GM21717 (cell line): Measurements from ENCODE around the gene NMD3.

ENCODE experiments used
- ATAC-seq: cut with Tn5 transposase; IDR thresholded peaks from one replicate; pipeline ENCODE4 v1.9.1; 2021; ENCODE audit warnings: mild to moderate bottlenecking, moderate library complexity; ENCODE audit not compliant: unreplicated experiment

NMD3 gene

DNA sequence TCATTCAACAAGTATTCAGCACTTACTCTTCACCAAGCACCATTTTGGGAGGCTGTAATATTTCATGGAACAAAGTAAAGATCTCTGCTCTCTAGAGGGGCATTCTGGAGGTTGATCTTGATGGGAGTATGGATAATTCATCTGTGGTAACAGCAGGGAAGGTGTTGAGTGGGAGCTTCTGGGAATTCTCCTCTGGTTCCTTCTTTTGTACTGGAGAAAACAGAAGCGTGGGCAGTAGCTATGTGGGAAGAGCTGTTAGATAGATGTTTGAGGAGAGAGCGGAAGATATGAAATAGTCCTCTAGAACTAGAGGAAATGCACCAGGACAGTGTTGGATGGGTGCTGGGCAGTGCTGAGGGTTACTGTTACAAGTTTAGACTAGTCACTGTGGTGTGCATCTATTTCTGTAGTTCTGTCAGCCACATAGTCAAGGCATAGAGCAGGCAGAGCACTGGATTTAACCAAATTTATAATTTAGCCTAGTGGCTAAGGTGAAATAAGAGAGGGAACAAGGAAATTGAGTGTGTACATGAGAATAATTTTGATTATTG is 9.6 kb downstream of the NMD3 start:
- no peak for ATAC-seq

DNA sequence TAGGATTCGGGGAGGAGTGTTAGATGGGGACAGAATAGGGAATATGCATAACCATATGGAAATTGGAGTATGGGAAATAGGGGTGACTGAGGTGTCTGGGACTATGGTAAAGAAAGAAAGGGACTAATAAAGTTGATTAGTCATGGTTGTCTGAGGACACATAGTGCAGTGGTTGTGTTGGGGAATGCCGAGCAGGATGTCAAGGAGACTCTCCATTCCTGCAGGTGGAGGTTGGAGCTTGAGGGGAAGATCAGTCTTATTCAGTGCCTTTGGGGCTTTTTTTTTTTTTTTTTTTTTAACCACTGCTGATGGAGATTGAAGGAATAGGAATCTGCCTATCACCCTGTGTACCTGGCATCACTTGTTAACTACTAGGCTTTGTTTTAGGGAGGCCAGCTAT is 10.8 kb downstream of the NMD3 start:
- no peak for ATAC-seq

DNA sequence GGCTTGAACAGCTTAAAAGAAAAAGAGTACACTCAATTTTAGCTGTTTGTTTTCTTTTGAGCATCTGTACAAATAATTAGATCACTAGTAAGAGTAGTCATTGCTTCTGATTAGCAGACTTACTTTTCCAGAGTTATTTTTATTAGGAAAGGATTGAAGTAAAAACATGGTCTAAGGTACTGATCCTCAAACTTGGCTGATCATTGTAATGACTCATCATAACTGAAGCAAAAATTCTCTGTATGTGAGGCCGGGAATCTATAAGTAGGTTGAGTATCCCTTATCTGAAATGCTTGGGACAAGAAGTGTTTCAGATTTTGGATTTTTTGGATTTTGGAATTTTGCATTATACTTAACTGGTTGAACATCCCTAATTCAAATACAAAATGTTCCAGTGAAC is 12.4 kb downstream of the NMD3 start:
- no peak for ATAC-seq

DNA sequence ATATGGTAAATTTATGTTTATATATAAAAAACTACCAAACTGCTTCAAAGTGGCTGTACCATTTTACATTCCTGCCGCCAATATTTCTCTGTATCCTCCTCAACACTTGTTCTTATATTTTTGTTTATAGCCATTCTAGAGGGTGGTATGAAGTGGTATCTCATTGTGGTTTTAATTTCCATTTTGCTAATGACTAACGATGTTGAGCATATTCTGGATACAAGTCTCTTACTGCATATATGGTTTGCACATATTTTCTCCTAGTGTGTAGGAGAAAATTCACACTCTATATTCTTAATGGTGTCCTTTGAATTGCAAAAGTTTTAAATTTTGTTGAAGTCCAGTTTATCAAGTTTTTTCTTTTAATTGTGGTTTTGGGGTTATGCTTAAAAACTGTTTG is 15.1 kb downstream of the NMD3 start:
- ATAC-seq: no peak

DNA sequence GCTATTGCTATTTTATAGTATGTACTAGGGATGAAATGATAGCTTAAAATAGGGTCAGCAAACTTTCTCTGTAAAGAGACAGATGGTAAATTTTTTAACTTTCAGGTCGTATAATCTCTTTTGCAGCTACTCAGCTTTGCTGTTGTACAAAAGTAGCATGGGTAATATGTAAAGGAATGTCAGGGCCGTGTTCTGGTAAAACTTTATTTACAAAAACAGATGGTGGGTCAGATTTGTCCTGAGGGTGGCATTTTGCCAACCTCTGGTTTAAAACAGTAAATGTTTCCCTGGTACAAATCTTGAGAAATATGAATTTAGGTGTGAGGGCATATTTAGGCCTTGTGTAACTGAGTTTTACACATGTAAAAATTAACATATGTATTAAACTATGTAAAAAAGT is 18.6 kb downstream of the NMD3 start:
- no peak for ATAC-seq

DNA sequence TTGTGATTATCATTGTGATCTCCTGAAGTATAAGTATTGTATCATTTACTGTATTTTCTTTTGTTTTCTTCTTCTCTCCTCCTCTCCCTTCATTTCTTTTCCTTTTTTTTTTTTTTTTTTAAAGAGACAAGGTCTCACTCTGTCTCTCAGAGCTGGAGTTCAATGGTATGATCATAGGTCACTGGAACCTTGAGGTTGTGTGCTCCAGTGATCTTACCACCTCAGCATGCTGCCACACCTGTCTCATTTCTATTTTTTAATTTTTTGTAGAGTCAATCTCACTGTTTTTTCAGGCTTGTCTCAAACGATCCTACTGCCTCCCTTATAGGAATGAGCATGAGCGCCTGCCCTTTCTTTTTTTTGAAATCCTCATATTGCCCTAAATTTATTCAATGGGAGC is 23.4 kb downstream of the NMD3 start:
- ATAC-seq: no peak

DNA sequence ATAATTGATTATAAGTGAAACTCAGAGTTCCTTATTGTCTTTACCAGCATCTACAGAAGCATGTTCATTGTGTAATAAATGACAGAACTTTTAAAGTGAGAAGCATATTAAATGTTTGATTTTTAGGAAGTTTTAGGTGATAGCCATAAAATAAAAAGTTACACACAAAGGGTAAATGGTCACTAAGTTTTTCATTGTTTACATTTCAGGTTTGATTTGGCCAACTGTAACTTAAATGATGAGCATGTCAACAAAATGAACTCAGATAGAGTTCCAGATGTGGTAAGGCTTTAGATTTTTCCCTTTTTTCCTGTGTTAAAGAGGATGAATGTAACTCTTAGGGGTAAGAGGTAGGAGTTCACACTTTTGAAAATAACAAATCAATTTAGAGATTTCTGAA is 25.9 kb downstream of the NMD3 start:
- no peak for ATAC-seq

DNA sequence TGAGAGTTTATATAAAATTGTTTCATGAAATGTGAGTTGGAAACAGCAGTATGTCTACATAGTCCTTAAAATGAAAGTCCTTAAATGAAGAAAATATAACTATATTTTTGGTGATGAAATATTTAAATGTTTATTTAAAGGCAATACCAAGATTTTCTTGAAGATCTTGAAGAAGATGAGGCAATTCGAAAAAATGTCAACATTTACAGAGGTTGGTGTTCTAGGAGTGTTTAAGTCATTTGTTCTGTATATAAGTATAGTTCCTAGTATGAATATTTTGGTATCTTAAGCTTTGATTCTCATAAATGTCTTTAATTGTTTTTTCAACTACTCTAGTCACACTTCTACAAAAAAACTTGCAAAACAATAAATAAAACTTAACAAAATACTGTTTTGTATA is 29.0 kb downstream of the NMD3 start:
- no peak for ATAC-seq

DNA sequence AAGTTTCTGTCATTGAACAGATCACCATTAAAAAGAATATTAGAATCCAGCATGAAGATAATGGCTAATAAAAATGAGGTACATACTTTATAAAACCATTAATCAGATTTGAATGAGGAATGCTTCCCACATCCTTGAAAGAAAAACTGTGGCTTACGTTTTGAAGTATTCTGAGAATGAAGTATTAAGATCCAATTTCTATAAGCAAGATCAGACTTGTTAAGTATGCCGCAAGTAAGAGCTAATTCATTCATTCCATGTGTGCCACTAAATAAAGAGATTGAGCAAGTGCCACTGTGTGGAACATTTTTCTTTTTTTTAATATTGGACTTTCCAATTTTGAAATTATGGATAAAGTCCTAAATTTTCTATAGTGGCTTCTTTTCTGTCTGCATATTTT is 30.6 kb downstream of the NMD3 start:
- ATAC-seq: no peak

DNA sequence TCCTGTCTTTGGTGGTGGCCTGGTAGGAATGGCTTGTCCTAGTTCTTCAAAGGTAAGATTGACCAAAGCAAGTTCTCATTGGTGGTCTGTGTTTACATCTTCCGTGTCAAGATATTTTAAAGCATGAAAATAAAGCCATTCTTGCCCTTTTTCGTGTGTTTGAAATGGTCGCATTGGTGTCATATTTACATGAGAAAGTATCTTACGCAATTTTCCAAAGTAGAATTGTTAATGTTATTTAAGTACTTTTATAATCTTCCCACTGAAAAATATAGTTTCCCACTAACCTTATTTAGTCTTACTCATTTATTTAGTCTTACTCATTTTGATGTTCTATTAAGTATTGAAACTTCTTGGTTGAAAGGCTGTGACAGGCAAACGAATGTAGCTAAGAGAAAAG is 31.0 kb downstream of the NMD3 start:
- ATAC-seq: no peak

DNA sequence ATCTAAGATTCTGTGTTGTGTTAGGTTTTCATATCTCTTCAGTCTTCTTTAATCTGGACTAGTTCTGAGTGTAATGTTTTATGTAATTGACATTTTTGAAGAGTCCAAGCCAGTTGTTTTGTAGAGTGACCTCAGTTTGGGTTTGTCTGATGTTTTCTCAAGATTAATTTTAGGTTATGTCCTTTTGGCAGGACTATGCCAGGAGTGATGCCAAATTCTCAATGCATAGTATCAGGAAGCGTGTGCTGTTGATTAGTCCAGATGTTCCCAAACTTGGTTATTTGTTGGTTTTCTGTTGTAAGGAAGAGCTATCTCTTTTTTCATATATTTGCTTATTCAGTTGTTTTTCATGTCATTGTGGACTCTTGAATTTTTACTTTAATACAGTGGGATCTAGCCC is 32.6 kb downstream of the NMD3 start:
- ATAC-seq: no peak

DNA sequence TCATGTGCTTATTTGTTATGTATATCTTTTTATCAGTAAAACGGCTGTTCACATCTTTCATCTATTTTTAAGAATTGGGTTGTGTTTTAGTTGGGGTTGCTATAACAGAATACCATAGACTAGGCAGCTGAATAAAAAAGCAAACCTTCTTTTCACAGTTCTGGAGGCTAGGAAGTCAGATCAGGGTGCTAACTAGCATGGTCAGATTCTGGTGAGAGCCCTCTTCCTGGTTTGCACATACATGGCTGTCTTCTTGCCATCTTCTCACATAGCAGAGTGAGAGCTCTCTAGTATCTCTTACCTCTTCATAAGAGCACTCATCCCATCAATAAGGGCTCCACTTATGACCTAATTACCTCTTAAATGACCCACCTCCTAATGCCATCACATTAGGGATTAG is 33.8 kb downstream of the NMD3 start:
- ATAC-seq: no peak

DNA sequence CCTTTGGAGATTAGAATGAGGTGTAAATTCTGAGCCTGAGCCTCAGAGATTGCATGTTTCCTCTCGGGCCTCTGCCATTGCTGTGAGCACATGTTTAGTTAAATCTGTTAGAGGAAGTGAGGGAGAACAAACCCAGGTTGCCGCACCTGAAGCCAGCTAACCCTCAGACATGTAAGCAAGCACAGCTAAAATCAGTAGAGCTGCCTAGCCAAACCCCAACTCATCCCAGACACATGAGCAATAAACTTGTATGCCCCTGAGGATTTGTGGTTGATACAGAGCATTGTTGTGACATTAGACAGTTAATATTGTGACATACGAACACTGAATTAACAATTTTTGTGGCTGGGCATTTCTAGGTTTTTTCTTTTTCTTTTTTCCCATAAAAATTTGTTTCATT is 41.9 kb downstream of the NMD3 start:
- no peak for ATAC-seq

DNA sequence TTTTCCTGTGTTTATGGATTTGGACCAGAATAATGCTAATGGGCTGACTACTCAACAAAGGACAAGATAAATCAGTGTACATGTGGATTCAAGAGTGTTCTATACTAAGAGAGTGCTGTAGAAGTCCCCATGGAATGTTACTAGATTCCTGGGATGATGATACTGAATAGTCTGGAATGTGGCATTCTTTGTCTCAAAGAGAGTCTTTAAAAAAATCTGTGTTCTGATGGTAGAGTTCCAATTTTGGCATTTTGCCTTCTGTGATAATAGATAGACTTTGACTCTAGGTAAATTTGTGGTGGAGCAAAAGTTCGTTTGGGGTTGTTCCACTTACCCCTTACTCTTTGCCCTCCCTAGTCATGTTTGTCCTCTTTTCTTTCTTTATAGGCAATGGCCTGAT is 43.7 kb downstream of the NMD3 start:
- ATAC-seq: no peak

DNA sequence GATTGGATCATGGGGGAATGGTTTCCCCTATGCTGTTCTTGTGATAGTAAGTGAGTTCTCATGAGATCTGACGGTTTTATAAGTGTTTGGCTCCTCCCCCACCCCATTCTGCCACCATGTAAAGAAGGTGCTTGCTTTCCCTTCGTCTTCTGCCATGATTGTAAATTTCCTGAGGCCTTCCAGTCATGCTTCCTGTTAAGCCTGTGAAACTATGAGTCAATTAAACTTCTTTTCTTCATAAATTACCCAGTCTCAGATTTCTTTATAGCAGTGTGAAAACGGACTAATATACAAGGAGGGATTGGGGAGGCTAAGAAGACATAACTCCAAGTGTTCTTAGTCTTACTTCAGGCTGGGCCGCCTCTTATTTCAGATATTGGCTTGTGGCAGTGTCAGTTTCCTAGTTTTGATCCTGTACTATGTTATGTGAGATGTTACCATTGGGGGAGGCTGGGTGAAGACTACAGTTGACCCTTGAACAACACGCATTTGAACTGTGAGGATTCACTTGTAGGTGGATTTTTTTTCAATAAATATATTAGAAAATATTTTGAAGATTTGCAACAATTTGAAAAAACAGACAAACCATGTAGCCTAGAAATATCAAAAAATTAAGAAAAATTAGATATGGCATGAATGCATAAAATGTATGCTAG is 44.9 kb downstream of the NMD3 start:
- ATAC-seq: no peak

DNA sequence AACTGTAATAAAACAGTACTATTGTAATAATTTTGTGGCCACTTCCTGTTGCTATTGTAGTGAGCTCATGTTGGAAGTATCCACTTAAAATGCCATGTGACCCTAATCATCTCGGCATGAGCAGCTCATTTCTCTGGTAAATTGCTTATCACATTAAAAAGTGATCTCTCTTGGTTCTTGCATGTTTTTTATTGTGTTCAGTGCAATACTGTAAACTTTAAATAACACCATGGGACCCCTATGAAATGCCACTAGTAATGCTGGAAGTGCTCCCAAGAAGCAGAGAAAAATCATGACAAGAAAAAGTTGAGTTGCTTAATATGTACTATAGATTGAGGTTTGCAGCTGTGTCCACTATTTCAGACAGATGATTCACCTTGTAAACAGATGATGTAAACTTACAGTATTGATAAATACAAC is 45.6 kb downstream of the NMD3 start:
- ATAC-seq: no peak

DNA sequence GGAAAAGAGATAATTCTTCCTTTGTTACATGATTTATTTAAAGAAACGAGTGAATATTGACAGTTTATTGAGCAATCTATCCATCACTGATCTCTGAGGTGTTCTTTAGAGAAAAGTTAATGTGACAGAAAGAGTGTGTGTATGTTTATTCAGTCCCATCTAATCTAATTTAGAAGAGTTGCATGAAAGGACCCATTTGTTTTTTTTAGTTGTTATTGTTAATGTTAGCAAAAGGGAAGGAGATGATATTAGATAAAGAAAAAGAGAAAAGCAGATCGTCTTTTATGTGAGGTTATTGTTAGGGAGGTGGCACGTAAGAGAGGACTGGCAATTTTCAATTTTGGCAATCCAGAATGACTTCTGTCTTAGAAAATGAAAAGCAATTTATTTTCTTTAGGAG is 46.5 kb downstream of the NMD3 start:
- ATAC-seq: no peak

DNA sequence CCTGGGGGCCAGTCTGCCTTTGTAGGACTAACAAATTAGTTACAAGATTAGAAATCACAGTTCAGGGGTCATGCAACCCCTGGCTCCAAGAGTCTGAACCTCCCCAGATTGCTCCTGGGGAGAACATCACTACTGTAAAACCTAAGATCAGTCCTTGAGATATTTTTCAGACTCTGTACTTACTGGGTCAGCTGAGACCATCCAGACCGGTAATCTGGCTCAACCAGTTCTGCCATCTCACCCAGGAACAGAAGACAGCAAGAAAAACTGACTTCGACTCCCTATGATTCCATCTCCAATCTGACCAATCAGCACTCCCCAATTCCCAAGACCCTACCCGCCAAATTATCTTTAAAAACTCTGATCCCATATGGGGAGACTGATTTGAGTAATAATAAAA is 47.5 kb downstream of the NMD3 start:
- no peak for ATAC-seq

DNA sequence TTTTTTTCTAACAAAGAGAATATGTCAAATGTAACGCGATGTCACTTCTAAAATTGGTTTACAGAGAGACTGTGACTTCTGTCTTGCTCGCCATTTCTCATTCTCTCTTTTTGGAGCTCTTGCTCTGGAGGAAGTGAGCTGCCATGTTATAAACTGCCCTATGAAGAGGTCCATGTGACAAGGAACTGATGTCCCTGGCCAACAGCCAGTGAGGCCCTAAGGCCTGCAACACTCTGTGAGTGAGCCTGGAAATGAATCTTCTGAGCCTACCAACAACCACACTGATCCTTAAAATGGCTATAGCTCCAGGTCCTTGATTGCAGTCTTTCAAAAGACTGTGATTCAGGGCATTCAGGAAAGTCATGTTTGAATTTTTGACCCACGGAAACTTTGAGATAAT is 49.9 kb downstream of the NMD3 start:
- ATAC-seq: no peak

DNA sequence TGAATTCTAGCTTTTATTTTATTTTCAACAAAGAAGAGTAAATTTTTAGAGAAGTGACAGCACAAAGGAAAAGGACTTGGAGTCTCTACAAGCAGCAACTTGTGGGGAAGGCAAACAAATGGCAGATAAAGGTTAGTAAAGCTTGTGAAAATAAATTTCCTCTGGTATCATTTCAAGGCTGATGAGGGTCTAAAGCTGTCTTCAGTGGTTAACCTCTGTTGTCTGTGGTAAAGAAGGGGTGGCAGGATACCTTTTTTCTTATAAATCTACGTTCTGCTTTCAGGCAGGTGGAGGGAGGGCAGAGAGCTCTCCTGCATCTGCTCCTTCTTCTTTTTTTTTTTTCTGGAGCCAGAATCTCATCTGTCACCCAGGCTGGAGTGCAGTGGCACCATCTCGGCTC is 50.5 kb downstream of the NMD3 start:
- ATAC-seq: no peak

DNA sequence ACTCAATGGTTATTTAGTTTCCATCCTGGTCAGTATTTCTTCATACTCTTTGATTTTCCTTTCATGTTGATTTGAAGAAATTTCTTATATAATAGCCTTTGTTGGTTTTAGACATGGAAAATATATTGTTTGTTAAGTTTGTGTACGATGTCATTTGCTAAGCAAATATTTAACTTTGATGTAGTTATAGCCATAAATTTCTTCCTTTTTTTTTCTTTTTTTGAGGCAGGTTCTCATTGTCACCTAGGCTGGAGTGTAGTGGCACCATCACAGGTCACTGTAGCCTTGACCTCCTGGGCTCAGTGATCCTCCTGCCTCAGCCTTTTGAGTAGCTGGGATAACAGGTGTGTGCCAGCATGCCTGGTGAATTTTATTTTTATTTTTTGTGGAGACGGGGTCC is 51.4 kb downstream of the NMD3 start:
- ATAC-seq: no peak

DNA sequence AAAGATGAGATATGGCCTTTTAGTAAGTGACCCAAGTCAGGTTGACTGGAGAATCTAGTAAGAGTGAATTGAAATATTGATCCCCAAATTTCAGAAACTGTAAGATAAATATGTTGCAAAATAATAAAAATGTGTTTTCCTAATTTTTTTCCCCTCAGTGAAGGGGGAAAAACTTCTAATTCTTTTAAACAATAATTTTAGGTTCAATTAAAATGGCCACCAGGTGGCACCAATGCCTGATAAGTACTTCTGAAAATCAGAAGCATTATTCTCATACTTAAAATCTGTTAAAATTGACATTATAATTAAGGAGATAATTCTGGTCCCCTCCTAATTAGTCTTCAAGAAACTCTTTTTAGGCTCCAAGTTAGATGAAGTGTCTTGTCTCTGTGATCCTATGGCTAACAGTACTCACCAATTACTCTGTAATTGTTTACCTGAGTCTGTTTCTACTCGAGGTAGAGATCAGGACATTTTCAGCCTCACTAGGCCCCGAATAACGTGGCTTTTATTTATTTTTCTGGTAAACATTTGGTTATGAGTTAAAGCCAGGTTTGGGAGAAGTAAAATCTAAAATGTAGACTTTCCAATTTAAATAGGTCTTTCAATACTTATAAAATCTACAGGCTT is 52.6 kb downstream of the NMD3 start:
- no peak for ATAC-seq
